ENCODE results near the gene SRRM1.
A peak's percentile ranks its signal among the peaks of the same experiment; 100 is the strongest.
"Not testable (repeated sequence)": the region's sequence is repeated elsewhere in the genome, so short reads cannot be mapped to it uniquely, and the experiment has no call there.

SRRM1 gene

GRCh38 chr1:24648919-24649318 is 5.8 kb downstream of the SRRM1 start:
- no peak for DNase-seq

DNA sequence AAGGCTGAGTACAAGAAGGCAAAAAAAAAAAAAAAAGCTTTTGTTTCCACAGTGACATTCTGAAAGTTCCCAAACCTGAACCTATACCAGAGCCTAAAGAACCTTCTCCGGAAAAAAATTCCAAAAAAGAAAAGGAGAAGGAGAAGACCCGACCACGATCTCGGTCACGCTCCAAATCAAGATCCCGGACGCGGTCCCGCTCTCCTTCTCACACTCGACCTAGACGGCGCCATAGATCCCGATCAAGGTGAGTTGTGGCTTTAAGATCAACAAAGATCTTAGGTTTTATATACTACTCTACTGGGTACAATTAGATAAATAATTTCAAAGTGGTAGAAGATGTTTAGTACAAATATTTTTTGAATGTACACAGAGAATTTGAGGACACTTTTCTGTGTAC is 9.3 kb downstream of the SRRM1 start:
- DNase-seq = no peak

- no peak for DNase-seq
These were observed 10.9 kb downstream of the SRRM1 start for GRCh38 chr1:24654010-24654409.

DNA sequence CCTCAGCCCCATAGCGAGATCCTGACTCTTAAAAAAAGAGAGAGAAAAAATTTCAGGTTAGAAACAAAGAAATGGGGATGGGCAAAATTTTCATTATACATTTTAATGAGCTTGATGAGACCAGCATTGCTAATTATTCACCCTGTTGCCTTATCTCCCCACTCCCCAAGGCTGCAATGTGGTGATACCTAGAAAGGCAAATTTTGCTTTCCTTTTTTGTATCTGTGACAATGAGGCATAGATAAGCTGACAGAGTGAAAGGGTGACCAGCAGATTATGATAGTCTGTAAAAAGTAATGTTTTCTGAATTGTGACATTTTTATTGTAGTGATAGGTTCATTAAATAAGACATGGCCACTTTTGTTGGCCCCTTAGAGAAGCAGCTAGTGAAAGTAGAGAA is 12.9 kb downstream of the SRRM1 start:
- DNase-seq = no peak

DNA sequence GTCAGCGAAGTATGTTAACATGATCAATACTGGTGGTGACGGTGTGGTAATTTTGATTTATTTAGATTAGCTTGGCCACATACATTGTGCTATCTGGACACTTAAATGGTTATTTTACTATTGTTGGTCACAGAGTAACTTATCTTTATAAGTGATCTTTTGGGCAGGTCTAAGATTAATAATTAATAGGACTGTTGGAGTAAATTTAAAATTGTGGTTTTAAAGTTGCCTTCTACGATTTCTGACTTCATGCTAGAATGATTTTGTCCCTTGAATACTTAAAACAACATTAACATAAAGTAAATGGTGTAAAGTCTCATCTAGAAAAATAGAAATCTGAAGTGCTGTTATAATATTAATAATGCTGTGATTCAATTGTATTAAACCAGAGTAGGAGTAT is 14.7 kb downstream of the SRRM1 start:
- DNase-seq = no peak

GRCh38 chr1:24659166-24659904 is 16.2 kb downstream of the SRRM1 start:
- DNase-seq = no peak

DNA sequence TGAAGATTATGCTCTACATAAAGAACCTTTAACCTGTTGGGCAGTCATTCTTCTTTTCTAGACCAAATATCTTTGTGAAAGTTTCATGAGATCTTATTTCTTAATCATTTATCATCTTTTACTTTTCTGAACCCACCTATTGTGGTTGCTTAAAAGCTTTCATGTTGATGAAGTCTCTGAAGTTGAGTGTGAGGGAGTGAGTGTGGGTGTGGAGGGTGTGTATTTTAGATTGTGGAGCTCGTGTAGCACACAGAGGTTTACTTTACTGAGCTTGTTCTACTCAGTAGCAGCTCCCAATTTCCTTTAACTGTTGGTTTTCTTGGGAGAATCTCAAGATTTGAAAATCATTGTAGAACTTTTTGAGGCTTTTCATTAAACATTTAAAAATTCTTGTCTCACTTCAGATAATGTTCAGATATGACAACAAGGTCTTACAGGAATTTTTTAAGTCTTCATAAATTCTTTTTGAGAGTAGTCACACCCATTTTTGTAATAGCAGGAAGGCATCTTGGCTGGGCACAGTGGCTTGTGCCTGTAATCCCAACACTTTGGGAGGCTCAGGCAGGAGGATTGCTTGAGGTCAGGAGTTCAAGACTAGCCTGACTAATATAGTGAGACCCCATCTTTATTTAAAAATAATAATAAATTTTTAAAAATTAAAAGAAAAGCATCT is 17.0 kb downstream of the SRRM1 start:
- no peak for DNase-seq

DNA sequence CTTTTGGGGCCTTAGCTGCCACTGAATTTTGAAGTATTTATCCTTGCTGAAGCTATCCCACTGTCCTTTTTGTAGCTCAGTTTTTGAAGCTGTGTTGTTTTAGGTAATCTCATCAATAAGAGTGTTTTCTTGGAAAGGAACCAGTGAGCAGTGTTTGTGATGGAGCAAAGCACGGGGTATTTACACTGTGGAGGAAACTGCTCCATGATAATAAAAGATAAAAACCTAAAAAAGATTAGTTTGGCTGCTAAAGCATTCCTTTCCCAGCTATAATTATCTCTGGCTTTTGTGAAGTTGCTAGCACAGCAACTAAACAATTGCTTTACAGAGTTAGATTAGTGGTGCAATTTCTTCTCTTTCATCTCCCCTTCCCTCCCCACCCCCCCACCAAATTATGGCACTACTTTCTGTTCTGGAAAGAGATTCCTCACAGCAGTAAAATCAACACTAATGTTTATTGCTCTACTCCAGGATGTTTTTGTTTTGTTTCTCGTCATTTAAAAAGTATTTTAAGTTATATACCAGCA is 21.5 kb downstream of the SRRM1 start:
- no peak for DNase-seq

DNA sequence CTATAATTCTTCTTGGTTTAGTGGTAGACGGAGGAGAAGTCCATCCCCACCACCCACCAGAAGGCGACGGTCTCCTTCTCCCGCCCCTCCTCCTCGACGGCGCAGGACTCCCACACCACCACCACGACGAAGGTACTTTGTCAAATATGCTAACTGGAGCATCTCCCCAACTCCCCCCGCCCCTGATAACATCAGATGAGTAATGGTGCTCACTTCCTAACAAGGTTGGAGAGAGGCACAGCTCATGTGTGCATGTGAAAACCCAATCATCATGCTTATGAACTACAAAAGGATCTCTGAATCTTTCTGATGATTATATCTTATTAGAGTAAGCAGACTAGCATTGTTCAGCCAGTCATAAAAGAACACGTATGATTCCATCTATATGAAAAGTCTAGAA is 23.7 kb downstream of the SRRM1 start:
- DNase-seq = no peak

- not testable (repeated sequence) for DNase-seq
These were observed 28.3 kb downstream of the SRRM1 start for GRCh38 chr1:24671372-24671771.

DNA sequence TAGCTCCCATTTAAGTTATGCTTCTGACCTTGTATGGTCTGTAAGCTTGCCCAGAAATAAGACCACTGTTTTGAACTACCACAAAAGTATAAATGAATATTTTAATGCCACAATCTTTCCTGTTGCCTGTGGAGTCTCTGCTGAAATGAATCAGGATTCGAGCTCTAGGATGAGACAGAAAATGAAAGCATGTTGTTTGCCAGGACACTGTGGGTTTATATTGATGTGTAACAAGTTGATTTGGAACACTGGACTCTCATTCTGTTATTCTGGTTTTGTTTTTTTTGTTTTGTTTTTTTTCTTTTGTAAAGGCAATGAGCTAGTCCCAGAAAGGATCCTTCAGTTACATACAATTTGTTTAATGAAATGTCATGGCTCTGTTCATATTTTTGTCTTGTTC is 29.6 kb downstream of the SRRM1 start:
- DNase-seq = not testable (repeated sequence)

GRCh38 chr1:24673341-24673740 is 30.2 kb downstream of the SRRM1 start:
- no peak for DNase-seq

- not testable (repeated sequence) for DNase-seq
These were observed 35.3 kb downstream of the SRRM1 start for GRCh38 chr1:24678421-24678820.

- no peak for DNase-seq
These were observed 36.6 kb downstream of the SRRM1 start for GRCh38 chr1:24679725-24680124.

- no peak for DNase-seq
These were observed 40.6 kb downstream of the SRRM1 start for GRCh38 chr1:24683713-24684162.

GRCh38 chr1:24688033-24688432 is 44.9 kb downstream of the SRRM1 start:
- no peak for DNase-seq

DNA sequence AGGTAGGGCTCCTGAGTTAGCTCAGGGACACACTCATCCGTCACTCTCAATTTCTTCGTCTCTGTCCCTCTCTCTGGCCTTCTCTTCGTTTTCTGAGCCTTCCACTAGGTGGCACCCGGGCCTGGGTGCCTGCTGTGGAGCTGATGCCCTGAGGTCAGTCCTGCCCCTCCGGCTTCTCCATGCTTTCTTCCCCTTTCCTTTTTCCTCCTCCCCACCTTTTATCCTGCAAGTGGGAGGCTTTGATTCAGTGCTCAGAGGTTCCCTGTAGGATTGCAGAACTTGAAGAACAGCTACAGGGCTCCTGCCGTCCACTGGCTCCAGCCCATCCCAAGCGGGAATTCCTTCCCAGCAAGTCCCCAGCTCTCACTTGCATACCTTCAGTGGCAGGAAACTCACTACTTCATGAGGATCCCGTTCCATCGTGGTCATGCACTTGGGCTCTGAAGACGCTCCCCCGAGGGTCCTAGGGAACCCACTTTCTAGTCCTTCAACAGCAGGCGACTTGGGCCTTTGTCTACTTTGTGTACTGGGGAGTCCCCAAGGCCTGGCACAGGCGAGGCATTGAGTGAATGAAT is 45.6 kb downstream of the SRRM1 start:
- peak; percentile 16 to 48 (median 42) for DNase-seq

- no peak for DNase-seq
These were observed 47.9 kb downstream of the SRRM1 start for GRCh38 chr1:24691051-24691450.

GRCh38 chr1:24692351-24692980 is 49.4 kb downstream of the SRRM1 start:
- no peak for DNase-seq

DNA sequence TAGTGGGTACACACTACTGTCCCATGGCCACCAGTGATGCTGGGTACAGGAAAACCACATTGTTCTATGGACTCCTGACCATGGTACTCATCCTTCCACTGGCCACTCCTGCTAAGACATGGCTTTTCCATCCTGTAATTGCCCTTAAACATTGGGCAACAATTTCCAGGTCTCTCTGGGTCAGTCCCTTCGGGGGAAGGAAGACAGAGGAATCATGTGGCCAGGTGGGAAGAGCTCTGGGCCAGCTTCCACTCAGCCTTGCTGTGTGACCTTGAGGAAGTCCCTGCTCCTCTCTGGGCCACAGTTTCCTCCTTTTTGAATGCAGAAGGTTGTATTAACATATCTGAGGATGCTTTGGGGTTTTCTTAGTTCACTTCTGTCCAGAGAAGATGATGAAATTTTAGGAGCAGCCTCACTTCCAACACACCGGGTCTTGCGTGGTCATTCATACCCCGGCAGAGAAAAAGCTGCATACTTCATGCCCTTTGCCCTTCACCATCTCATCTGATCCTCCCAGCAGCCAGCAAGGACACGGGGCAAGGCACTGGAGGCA is 50.8 kb downstream of the SRRM1 start:
- DNase-seq = no peak

DNA sequence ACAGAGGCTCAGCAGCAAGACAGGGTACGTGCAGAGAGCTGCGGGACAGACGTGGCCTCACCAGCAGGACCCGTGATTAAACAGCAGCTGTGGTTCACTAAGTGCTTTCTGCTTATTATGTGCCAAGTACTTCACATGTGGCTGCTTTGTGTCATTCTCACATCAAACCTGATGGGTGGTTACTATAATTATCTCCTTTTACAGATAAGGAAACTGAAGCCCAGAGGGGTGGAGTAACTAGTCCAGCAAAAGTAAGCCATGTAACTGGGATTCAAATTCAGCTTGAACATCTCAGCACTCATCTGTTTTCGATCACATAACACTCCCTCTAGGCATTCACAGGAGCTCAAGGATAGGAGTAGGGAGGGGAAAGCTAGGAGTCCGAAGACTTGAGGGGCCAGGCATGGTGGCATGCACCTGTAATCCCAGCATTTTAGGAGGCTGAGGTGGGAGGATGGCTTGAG is 51.3 kb downstream of the SRRM1 start:
- DNase-seq = no peak

DNA sequence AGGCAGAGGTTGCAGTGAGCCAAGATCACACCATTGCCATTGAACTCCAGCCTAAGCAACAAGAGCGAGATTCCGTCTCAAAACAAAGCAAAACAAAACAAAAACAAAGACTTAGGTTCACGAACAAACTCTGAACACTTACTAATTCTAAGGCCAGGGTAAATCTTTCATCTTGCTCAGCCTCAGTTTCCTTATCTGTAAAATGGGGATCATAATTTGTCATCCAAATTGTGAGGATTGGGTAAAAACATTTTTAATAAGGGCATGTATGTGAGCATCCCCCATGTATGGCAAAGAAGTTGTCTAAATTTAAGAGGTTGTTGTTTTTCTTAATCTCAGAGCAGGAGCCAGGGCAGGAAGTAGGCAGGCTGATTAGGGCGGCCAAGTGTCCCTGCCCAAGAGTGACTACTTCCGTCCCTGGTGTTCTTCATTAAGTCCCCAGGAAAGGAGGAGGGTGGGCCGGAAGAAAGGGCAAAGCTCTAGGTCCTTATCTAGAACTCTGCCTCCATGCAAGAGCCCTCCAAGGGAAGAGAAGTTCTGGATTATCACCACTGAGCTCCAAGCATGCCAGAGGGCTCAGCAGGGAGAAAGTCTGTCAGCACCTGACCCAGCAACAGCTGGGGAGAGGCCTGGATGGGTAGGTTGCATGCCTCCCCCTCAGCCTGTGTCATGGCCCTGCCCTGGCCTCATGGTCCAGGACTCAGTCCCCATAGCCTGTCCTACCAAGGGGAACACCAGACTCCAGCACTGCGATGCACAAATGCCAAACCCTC is 52.3 kb downstream of the SRRM1 start:
- DNase-seq = peak in 1 of 5 donors; percentile 13

Data from T-helper 1 cell (primary cell).